Gastroesophageal sphincter (tissue), 3 donors: ENCODE data around the gene ATOH7.

Source experiments
- CTCF ChIP-seq, 4 experiments: fragments of 200-600 bp in 2 of 4; fragments of 450-650 bp in 2 of 4; sonication (generic) in 1 of 4; IDR thresholded peaks; one replicate each; pipeline ENCODE4 v1.5.1; 2017 to 2019; ENCODE audit warnings: antibody characterized with exemption in 4 of 4, mild to moderate bottlenecking in 2 of 4, moderate library complexity in 2 of 4
- POLR2A ChIP-seq, 2 donors: fragments of 450-650 bp; IDR thresholded peaks; one replicate each; pipeline ENCODE4 v1.6.1; 2017; ENCODE audit warnings: antibody characterized with exemption in 2 of 2, mild to moderate bottlenecking in 2 of 2, moderate library complexity in 1 of 2

- TF ChIP-seq CTCF (IDR thresholded peaks at IDR 0.05) (no peak), POLR2A (IDR thresholded peaks at IDR 0.05) (no peak)
Measured at GRCh38 chr10:68275600-68276126, 43.8 kb upstream of the ATOH7 start.
